ENCODE results near the gene PCCA. TPM values are rescaled to one million over a fixed set of nuclear protein-coding genes. Genes with fewer than 3 reads are reported as not detected.
A peak's percentile ranks its signal among the peaks of the same experiment; 100 is the strongest.

Gene PCCA
- total and polyA plus RNA-seq, 2 of the 13 experiments (the other 11 are each of a cell fraction or from before 2014, with no cell fraction given) = 15.0 to 32.2 TPM

- TF ChIP-seq KDM3A (CRISPR knock-in tag; IDR thresholded peaks at IDR 0.05; ENCODE audit: low read depth) = 0 out of 2 replicates have a peak, but pooled peaks have one; percentile 46
- TF ChIP-seq SETDB1 (CRISPR knock-in tag; IDR thresholded peaks at IDR 0.05; ENCODE audit: borderline replicate concordance) = no peak
- no peak for TF ChIP-seq PAF1 (CRISPR knock-in tag; IDR thresholded peaks at IDR 0.05)
- TF ChIP-seq ZNF281 (CRISPR knock-in tag; IDR thresholded peaks at IDR 0.05; ENCODE audit: borderline replicate concordance) = no peak; the same call in 1 of the 2 replicates
- peak; percentile 42; the same call in 1 of the 2 replicates for TF ChIP-seq PHF20 (CRISPR knock-in tag; IDR thresholded peaks at IDR 0.05)
- TF ChIP-seq ZNF878 (CRISPR knock-in tag; IDR thresholded peaks at IDR 0.05) = 0 out of 2 replicates have a peak, but pooled peaks have one; percentile 26
- TF ChIP-seq ZNF576 (CRISPR knock-in tag; IDR thresholded peaks at IDR 0.05) = no peak
- no peak for TF ChIP-seq FOXC1 (CRISPR knock-in tag; IDR thresholded peaks at IDR 0.05; ENCODE audit: borderline replicate concordance)
- no peak for TF ChIP-seq ZBTB33 (CRISPR knock-in tag; IDR thresholded peaks at IDR 0.05)
- TF ChIP-seq ZMYM4 (CRISPR knock-in tag; IDR thresholded peaks at IDR 0.05) = peak; percentile 65
- TF ChIP-seq IKZF1 (IDR thresholded peaks at IDR 0.05) = no peak
- TF ChIP-seq CEBPG (CRISPR knock-in tag; IDR thresholded peaks at IDR 0.05) = no peak
- TF ChIP-seq GLMP (CRISPR knock-in tag; IDR thresholded peaks at IDR 0.05; ENCODE audit: borderline replicate concordance) = no peak
- no peak for TF ChIP-seq FOXA1 (IDR thresholded peaks at IDR 0.05)
- no peak for TF ChIP-seq FOXA1 (CRISPR knock-in tag; IDR thresholded peaks at IDR 0.05)
- TF ChIP-seq ISL2 (CRISPR knock-in tag; IDR thresholded peaks at IDR 0.05) = peak; percentile 55; the same call in 1 of the 2 replicates
- TF ChIP-seq ZNF441 (CRISPR knock-in tag; IDR thresholded peaks at IDR 0.05; ENCODE audit: borderline replicate concordance) = peak; percentile 49; the same call in 1 of the 2 replicates
- no peak for TF ChIP-seq REST (IDR thresholded peaks at IDR 0.05; ENCODE audit: borderline replicate concordance in 1 of 2, low read depth in 1 of 2, low read length in 2 of 2)
These were observed 455.1 kb downstream of the PCCA start (continued) for GRCh38 chr13:100543872-100544602.
